ENCODE measurements around the gene ELAVL2. TPM values are rescaled to one million over a fixed set of nuclear protein-coding genes. Genes with fewer than 3 reads are reported as not detected.

The ELAVL2 gene
- total RNA-seq, 1 experiment from 2014 or later = 16.8 TPM

GRCh38 chr9:23811633-23812032 lies 14.4 kb downstream of the ELAVL2 start:
- no peak overlapping the region for H3K56ac ChIP-seq (ENCODE audit: insufficient read length, low read depth, low read length)
- H3K4ac ChIP-seq (ENCODE audit: low read depth, low read length) = no peak overlapping the region
- no peaks in the 10 kb centered on the region for H3K27me3 ChIP-seq (ENCODE audit: insufficient read depth, low read length)
- H2AFZ ChIP-seq (ENCODE audit: low read length) = no peak overlapping the region
- TF ChIP-seq CTCF (conservative IDR thresholded peaks at IDR 0.05) = no peak
- no peak overlapping the region for H3K23ac ChIP-seq (ENCODE audit: insufficient read length, low read depth, low read length)
- no peak overlapping the region for H3K4me2 ChIP-seq (ENCODE audit: insufficient read depth, insufficient read length, low read length)
- H4K91ac ChIP-seq (ENCODE audit: insufficient read length, low read depth, low read length) = no peak overlapping the region
- H4K8ac ChIP-seq (replicated peaks; ENCODE audit: insufficient read length, low read depth, low read length) = no peak overlapping the region
- peaks cover 3% of the 10 kb centered on the region for H3K79me1 ChIP-seq (ENCODE audit: insufficient read depth, low read depth, low read length, poor library complexity, severe bottlenecking)
- H3K14ac ChIP-seq (ENCODE audit: insufficient read depth, low read length) = no peak overlapping the region
- no peaks in the 10 kb centered on the region for H3K23me2 ChIP-seq (ENCODE audit: insufficient read length, low read depth, low read length, poor library complexity, severe bottlenecking)
- peaks cover 12% of the 10 kb centered on the region for H3K4me1 ChIP-seq (ENCODE audit: insufficient read depth, low read length)
- Mint-ChIP-seq H3K27ac (peak overlapping the region in 2 of 3 experiments; percentile 28 to 52; a peak in 1 of 7 replicates), H3K9me3 (no peaks in the 10 kb centered on the region), H3K4me3 (no peak overlapping the region), H3K27me3 (ENCODE audit: low read depth) (no peaks in the 10 kb centered on the region), H3K36me3 (ENCODE audit: insufficient read depth in 1 of 3, low read depth in 3 of 3) (no peaks in the 10 kb centered on the region; a peak in 1 of 7 replicates), H3K4me1 (peaks cover 87 to 91% of the 10 kb centered on the region in 2 experiments)
- no peak overlapping the region for H2BK120ac ChIP-seq (ENCODE audit: low read depth, low read length, poor library complexity, severe bottlenecking)
- no peak overlapping the region for H2BK12ac ChIP-seq (ENCODE audit: insufficient read length, low read depth, low read length)
- no peaks in the 10 kb centered on the region for H4K20me1 ChIP-seq (ENCODE audit: control insufficient read depth, insufficient read depth, insufficient read length)
- no peak overlapping the region for H3T11ph ChIP-seq (ENCODE audit: low read length)
- H3K9ac ChIP-seq (ENCODE audit: extremely low read depth, insufficient read length, low read length) = no peak overlapping the region
- no peak overlapping the region for H2BK20ac ChIP-seq (ENCODE audit: low read depth, low read length, poor library complexity, severe bottlenecking)
- no peak overlapping the region for H2BK5ac ChIP-seq (ENCODE audit: insufficient read length, low read length)
- H3K27ac ChIP-seq (ENCODE audit: insufficient read length, low read depth, low read length) = no peak overlapping the region
- H4K5ac ChIP-seq (ENCODE audit: insufficient read length, low read depth, low read length) = no peak overlapping the region
- H2BK15ac ChIP-seq (ENCODE audit: low read depth, low read length) = no peak overlapping the region
- no peak overlapping the region for H3K18ac ChIP-seq (ENCODE audit: insufficient read length, low read depth, low read length)
- H3K79me2 ChIP-seq (ENCODE audit: insufficient read depth, low read length) = peaks cover 62% of the 10 kb centered on the region; the same call in 1 of the 2 replicates
- H3K9me3 ChIP-seq (ENCODE audit: control insufficient read depth, low read depth, low read length) = no peaks in the 10 kb centered on the region
- DNase-seq = no peak
- H2AK5ac ChIP-seq (ENCODE audit: insufficient read length, low read length) = no peak overlapping the region
- WGBS (ENCODE audit: extremely low coverage, insufficient read length, low lambda C conversion rate) = no CpG with 5 or more reads among the region's 2 CpGs
